Measurements from ENCODE around the gene ZNF827. TPM values are rescaled to one million over a fixed set of nuclear protein-coding genes. Genes with fewer than 3 reads are reported as not detected.

The ZNF827 gene
- total and polyA plus RNA-seq, 2 of the 8 experiments (the other 6 are each of a cell fraction or from before 2014, with no cell fraction given), result 25.3 to 26.2 TPM

DNA sequence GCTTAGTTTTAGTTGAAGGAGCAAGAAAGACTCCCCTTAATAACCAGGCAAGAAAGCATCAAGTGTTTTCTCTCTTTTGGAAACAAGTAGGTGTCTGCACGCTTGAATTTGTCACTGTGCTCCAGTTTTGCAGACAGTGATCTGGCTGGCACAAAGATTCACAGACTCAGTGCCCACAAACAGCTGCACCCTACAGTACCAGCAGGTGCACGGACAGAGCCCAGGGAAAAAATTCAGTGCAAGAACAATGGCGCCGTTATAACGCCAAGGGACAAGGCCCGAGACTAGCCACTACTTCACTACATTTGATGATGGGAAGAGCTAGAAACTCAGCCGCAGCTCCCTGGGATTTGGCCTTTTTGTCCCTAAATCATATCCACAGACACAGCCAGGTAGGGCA, 56.0 kb downstream of the ZNF827 start (continued):
- TF ChIP-seq HDAC2 (IDR thresholded peaks at IDR 0.05; ENCODE audit: borderline replicate concordance in 1 of 2, low read depth in 2 of 2, low read length in 2 of 2) (no peak), ASH2L (IDR thresholded peaks at IDR 0.05; ENCODE audit: low read length) (no peak), SP2 (IDR thresholded peaks at IDR 0.05; ENCODE audit: low read length) (no peak)

Measured in H1 (cell line).